GM18517 (cell line): ENCODE measurements around the gene RAD18.

Source experiments
- ATAC-seq: cut with Tn5 transposase; IDR thresholded peaks from one replicate; pipeline ENCODE4 v1.9.1; 2021; ENCODE audit warnings: mild to moderate bottlenecking, moderate library complexity; ENCODE audit not compliant: unreplicated experiment

The RAD18 gene

GRCh38 chr3:8869613-8870012, 93.7 kb downstream of the RAD18 start:
- ATAC-seq, result no peak

GRCh38 chr3:8868996-8869395, 94.3 kb downstream of the RAD18 start:
- ATAC-seq, result no peak

GRCh38 chr3:8867646-8868045, 95.6 kb downstream of the RAD18 start:
- ATAC-seq, result no peak

GRCh38 chr3:8865697-8866096, 97.6 kb downstream of the RAD18 start:
- no peak for ATAC-seq

- ATAC-seq, result no peak
These were observed 98.6 kb downstream of the RAD18 start for GRCh38 chr3:8864402-8865350.

GRCh38 chr3:8863891-8864290, 99.4 kb downstream of the RAD18 start:
- ATAC-seq, result no peak

GRCh38 chr3:8857720-8858367, 105.4 kb downstream of the RAD18 start:
- no peak for ATAC-seq

GRCh38 chr3:8856721-8857120, 106.6 kb downstream of the RAD18 start:
- ATAC-seq, result no peak

GRCh38 chr3:8856071-8856470, 107.2 kb downstream of the RAD18 start:
- no peak for ATAC-seq

- no peak for ATAC-seq
These were observed 108.6 kb downstream of the RAD18 start for GRCh38 chr3:8854656-8855055.

GRCh38 chr3:8853081-8853480, 110.2 kb downstream of the RAD18 start:
- no peak for ATAC-seq

GRCh38 chr3:8852511-8852910, 110.8 kb downstream of the RAD18 start:
- ATAC-seq, result no peak

GRCh38 chr3:8851703-8852102, 111.6 kb downstream of the RAD18 start:
- ATAC-seq, result no peak

GRCh38 chr3:8848696-8849131, 114.6 kb downstream of the RAD18 start:
- ATAC-seq, result no peak

GRCh38 chr3:8847317-8847716, 116.0 kb downstream of the RAD18 start:
- ATAC-seq, result no peak

- no peak for ATAC-seq
These were observed 117.1 kb downstream of the RAD18 start for GRCh38 chr3:8846176-8846575.

- no peak for ATAC-seq
These were observed 117.6 kb downstream of the RAD18 start for GRCh38 chr3:8845641-8846040.

- ATAC-seq, result no peak
These were observed 119.9 kb downstream of the RAD18 start for GRCh38 chr3:8843347-8843746.

- no peak for ATAC-seq
These were observed 121.0 kb downstream of the RAD18 start for GRCh38 chr3:8842293-8842692.

- ATAC-seq, result no peak
These were observed 121.8 kb downstream of the RAD18 start for GRCh38 chr3:8841472-8841871.

GRCh38 chr3:8840556-8840955, 122.7 kb downstream of the RAD18 start:
- ATAC-seq, result no peak
